MCF 10A (cell line): ENCODE measurements around the gene SELENOF. TPM values are rescaled to one million over a fixed set of nuclear protein-coding genes. Genes with fewer than 3 reads are reported as not detected.

ENCODE experiments used
- BruUV-seq: library from RNA; stranded (reverse); fragments of 400-500 nt; replicated peaks from 2 replicates; lab custom pipeline; 2021; lab: Mats Ljungman, UMichigan
- CTCF ChIA-PET: fragments of 300-600 bp; sonication (Branson Sonifier 250); formaldehyde crosslinking; extraction: SDS; loops from one replicate; lab custom pipeline; 2021; ENCODE audit warnings: antibody characterized with exemption, inconsistent platforms; lab: Yijun Ruan, JAX
- POLR2A ChIA-PET: fragments of 300-600, 350-650 bp; sonication (Branson Sonifier 250); formaldehyde crosslinking; extraction: SDS; loops from one replicate; lab custom pipeline; 2020; ENCODE audit warnings: antibody characterized with exemption, inconsistent platforms; lab: Yijun Ruan, JAX
- DNase-seq: peaks from one replicate; pipeline ENCODE4 v3.0.0-alpha.2; 2018; ENCODE audit not compliant: unreplicated experiment
- H3K27ac Mint-ChIP-seq: one replicate; pipeline ENCODE4 v1.8.0; 2022; ENCODE audit warnings: mild to moderate bottlenecking, low read depth, mixed read lengths; ENCODE audit not compliant: unreplicated experiment
- H3K27me3 Mint-ChIP-seq: one replicate; pipeline ENCODE4 v1.8.0; 2022; ENCODE audit warnings: mixed read lengths; ENCODE audit not compliant: insufficient read depth, unreplicated experiment
- H3K36me3 Mint-ChIP-seq: one replicate; pipeline ENCODE4 v1.8.0; 2022; ENCODE audit warnings: mild to moderate bottlenecking, moderate library complexity, mixed read lengths; ENCODE audit not compliant: insufficient read depth, unreplicated experiment
- H3K4me1 Mint-ChIP-seq: one replicate; pipeline ENCODE4 v1.8.0; 2022; ENCODE audit warnings: mixed read lengths; ENCODE audit not compliant: insufficient read depth, unreplicated experiment
- H3K4me3 Mint-ChIP-seq: one replicate; pipeline ENCODE4 v1.8.0; 2022; ENCODE audit warnings: mild to moderate bottlenecking, moderate library complexity, mixed read lengths; ENCODE audit not compliant: unreplicated experiment
- H3K9me3 Mint-ChIP-seq: one replicate; pipeline ENCODE4 v1.8.0; 2022; ENCODE audit warnings: mixed read lengths; ENCODE audit not compliant: unreplicated experiment
- CTCF ChIP-seq: fragments of 200-600 bp; IDR thresholded peaks from one replicate; pipeline ENCODE4 v1.8.0; 2022; ENCODE audit warnings: antibody characterized with exemption, mild to moderate bottlenecking; ENCODE audit not compliant: unreplicated experiment
- intact Hi-C: fragments of 100-400 bp; cut with micrococcal nuclease; formaldehyde crosslinking; loops from 2 replicates; pipeline ENCODE4 v1.14.1; 2022
- total RNA-seq: library from RNA; stranded (reverse); gene quantifications from 2 replicates; pipeline ENCODE4 v1.2.3, GENCODE V29; 2022

The SELENOF gene
- total RNA-seq, 1 experiment from 2014 or later: 227 TPM

GRCh38 chr1:86940599-86940998, 26.7 kb upstream of the SELENOF start:
- CTCF ChIA-PET: interaction anchor here (0.8 to 1.1 kb wide), 3 partner anchors 25 to 29 kb away, joined by 3 to 4 read pairs (median 3); no protein-coding TSS in a partner anchor
- POLR2A ChIA-PET: interaction anchor here (1.0 to 1.8 kb wide), 2 partner anchors 15 to 163 kb away, joined by 3 to 4 read pairs; no protein-coding TSS in a partner anchor
- H3K36me3 Mint-ChIP-seq: no peaks in the 10 kb centered on the region
- no peak for DNase-seq
- H3K27ac Mint-ChIP-seq: no peak overlapping the region
- intact Hi-C loops: no loop called here
- peaks cover 7% of the 10 kb centered on the region for H3K4me1 Mint-ChIP-seq
- no TSS peak for BruUV-seq
- no peaks in the 10 kb centered on the region for H3K27me3 Mint-ChIP-seq
- no peak for TF ChIP-seq CTCF
- no peaks in the 10 kb centered on the region for H3K9me3 Mint-ChIP-seq
- H3K4me3 Mint-ChIP-seq: no peak overlapping the region

- POLR2A ChIA-PET: interaction anchor here (1.8 to 2.7 kb wide), 2 partner anchors 16 to 25 kb away, joined by 4 to 18 read pairs; partner anchors contain the start of genes HS2ST1 and SELENOF
- DNase-seq: no peak
- H3K36me3 Mint-ChIP-seq: no peaks in the 10 kb centered on the region
Measured at GRCh38 chr1:86939406-86939805, 25.5 kb upstream of the SELENOF start.

GRCh38 chr1:86938855-86939254, 24.9 kb upstream of the SELENOF start:
- H3K27me3 Mint-ChIP-seq: no peaks in the 10 kb centered on the region
- H3K9me3 Mint-ChIP-seq: no peaks in the 10 kb centered on the region
- BruUV-seq: no TSS peak
- CTCF ChIA-PET: no interaction called here
- H3K4me1 Mint-ChIP-seq: peaks cover 7% of the 10 kb centered on the region
- POLR2A ChIA-PET: interaction anchor here (0.7 to 2.7 kb wide), 3 partner anchors 17 to 161 kb away, joined by 3 to 18 read pairs (median 4); partner anchors contain the start of genes HS2ST1 and SELENOF
- no peaks in the 10 kb centered on the region for H3K36me3 Mint-ChIP-seq
- DNase-seq: no peak
- TF ChIP-seq CTCF: no peak
- H3K4me3 Mint-ChIP-seq: no peak overlapping the region
- intact Hi-C loops: no loop called here
- no peak overlapping the region for H3K27ac Mint-ChIP-seq

More at GRCh38 chr1:86939406-86939805, 25.5 kb upstream of the SELENOF start:
- no peak overlapping the region for H3K4me3 Mint-ChIP-seq
- no peak for TF ChIP-seq CTCF
- intact Hi-C loops: no loop called here
- H3K27ac Mint-ChIP-seq: no peak overlapping the region
- CTCF ChIA-PET: interaction anchor here (0.6 to 0.7 kb wide), 3 partner anchors 8 to 34 kb away, joined by 3 to 4 read pairs (median 3); partner anchors contain the start of gene SELENOF
- no peaks in the 10 kb centered on the region for H3K9me3 Mint-ChIP-seq
- no TSS peak for BruUV-seq
- no peaks in the 10 kb centered on the region for H3K27me3 Mint-ChIP-seq
- H3K4me1 Mint-ChIP-seq: peaks cover 7% of the 10 kb centered on the region

- CTCF ChIA-PET: interaction anchor here (0.6 kb wide), 1 partner anchor 389 kb away, joined by 3 read pairs; no protein-coding TSS in a partner anchor
- intact Hi-C loops: no loop called here
- TF ChIP-seq CTCF: no peak
- H3K36me3 Mint-ChIP-seq: no peaks in the 10 kb centered on the region
- H3K9me3 Mint-ChIP-seq: no peaks in the 10 kb centered on the region
- no peak overlapping the region for H3K27ac Mint-ChIP-seq
- H3K4me1 Mint-ChIP-seq: peaks cover 9% of the 10 kb centered on the region
- no TSS peak for BruUV-seq
- H3K4me3 Mint-ChIP-seq: no peak overlapping the region
- POLR2A ChIA-PET: interaction anchor here (0.7 to 2.7 kb wide), 2 partner anchors 24 to 160 kb away, joined by 3 to 18 read pairs; partner anchors contain the start of genes HS2ST1 and SELENOF
- no peaks in the 10 kb centered on the region for H3K27me3 Mint-ChIP-seq
- DNase-seq: peak; percentile 30
Measured at GRCh38 chr1:86938450-86938849, 24.5 kb upstream of the SELENOF start.
